SK-N-SH (cell line): Measurements from ENCODE around the gene AGBL1.

Source experiments
- CHD2 ChIP-seq: fragments of 150-350 bp; IDR thresholded peaks from 2 replicates; pipeline ENCODE4 v1.6.1; 2018; ENCODE audit warnings: low read length; ENCODE audit not compliant: partially characterized antibody
- TF ChIP-seq, protein P1 (sequence below): fragments of 200-600 bp; sonication (generic); IDR thresholded peaks from 2 replicates; pipeline ENCODE4 v1.6.1; 2017; ENCODE audit warnings: antibody characterized with exemption, mild to moderate bottlenecking, moderate library complexity

DNA sequence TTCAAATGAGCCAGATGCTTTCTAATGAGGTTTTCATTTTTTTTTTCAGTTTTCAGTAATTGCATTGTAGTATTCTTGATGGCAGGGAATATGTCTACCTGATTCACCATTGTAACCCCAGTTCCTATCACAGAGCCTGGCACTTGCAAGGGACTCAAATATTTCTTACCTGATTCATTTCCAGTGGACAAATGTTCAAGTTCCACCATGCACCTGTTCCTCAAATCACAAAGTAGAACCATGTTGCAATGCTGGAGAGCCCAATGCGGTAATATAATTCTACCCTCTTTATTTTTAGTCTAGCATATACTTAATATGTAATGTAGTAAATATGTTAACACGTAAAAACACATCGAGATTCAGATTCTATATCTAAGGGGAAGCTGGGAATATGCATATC lies 722.6 kb downstream of the AGBL1 start:
- TF ChIP-seq, protein P1, sequence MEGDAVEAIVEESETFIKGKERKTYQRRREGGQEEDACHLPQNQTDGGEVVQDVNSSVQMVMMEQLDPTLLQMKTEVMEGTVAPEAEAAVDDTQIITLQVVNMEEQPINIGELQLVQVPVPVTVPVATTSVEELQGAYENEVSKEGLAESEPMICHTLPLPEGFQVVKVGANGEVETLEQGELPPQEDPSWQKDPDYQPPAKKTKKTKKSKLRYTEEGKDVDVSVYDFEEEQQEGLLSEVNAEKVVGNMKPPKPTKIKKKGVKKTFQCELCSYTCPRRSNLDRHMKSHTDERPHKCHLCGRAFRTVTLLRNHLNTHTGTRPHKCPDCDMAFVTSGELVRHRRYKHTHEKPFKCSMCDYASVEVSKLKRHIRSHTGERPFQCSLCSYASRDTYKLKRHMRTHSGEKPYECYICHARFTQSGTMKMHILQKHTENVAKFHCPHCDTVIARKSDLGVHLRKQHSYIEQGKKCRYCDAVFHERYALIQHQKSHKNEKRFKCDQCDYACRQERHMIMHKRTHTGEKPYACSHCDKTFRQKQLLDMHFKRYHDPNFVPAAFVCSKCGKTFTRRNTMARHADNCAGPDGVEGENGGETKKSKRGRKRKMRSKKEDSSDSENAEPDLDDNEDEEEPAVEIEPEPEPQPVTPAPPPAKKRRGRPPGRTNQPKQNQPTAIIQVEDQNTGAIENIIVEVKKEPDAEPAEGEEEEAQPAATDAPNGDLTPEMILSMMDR = no peak
- TF ChIP-seq CHD2 = no peak
